Endothelial cell (in vitro differentiated cells): ENCODE results near the gene IFT27. TPM values are rescaled to one million over a fixed set of nuclear protein-coding genes. Genes with fewer than 3 reads are reported as not detected.

Experiments
- DNase-seq: peaks from one replicate; pipeline ENCODE4 v3.0.0; 2021; ENCODE audit warnings: low spot score
- H3K27ac Mint-ChIP-seq: one replicate; pipeline ENCODE4 v1.8.0; 2021; ENCODE audit warnings: mixed read lengths, inconsistent platforms; ENCODE audit not compliant: unreplicated experiment
- H3K27me3 Mint-ChIP-seq: one replicate; pipeline ENCODE4 v1.8.0; 2021; ENCODE audit warnings: mild to moderate bottlenecking, moderate library complexity, mixed read lengths, inconsistent platforms; ENCODE audit not compliant: unreplicated experiment
- H3K36me3 Mint-ChIP-seq: one replicate; pipeline ENCODE4 v1.8.0; 2021; ENCODE audit warnings: mild to moderate bottlenecking, low read depth, mixed read lengths, inconsistent platforms; ENCODE audit not compliant: unreplicated experiment
- H3K4me1 Mint-ChIP-seq: one replicate; pipeline ENCODE4 v1.8.0; 2021; ENCODE audit warnings: mild to moderate bottlenecking, mixed read lengths, inconsistent platforms; ENCODE audit not compliant: unreplicated experiment
- H3K4me3 Mint-ChIP-seq: one replicate; pipeline ENCODE4 v1.8.0; 2021; ENCODE audit warnings: mild to moderate bottlenecking, mixed read lengths, inconsistent platforms; ENCODE audit not compliant: unreplicated experiment
- H3K9me3 Mint-ChIP-seq: one replicate; pipeline ENCODE4 v1.8.0; 2021; ENCODE audit warnings: mixed read lengths, inconsistent platforms; ENCODE audit not compliant: unreplicated experiment
- total RNA-seq: library from RNA; stranded (reverse); fragmentation: NEBNext Ultra II Directional; extraction: Animal tissue kit (Norgen Biotek cat#: 25700); gene quantifications from one replicate; pipeline ENCODE4 v1.2.1, GENCODE V29; 2021; ENCODE audit not compliant: unreplicated experiment
- TF ChIP-seq, protein P1 (sequence below): fragments of 200-600 bp; sonication (generic); IDR thresholded peaks from one replicate; pipeline ENCODE4 v1.5.0; 2021; ENCODE audit warnings: antibody characterized with exemption; ENCODE audit not compliant: unreplicated experiment

Gene IFT27
- total RNA-seq, 1 donor from 2014 or later = 51.1 TPM

DNA sequence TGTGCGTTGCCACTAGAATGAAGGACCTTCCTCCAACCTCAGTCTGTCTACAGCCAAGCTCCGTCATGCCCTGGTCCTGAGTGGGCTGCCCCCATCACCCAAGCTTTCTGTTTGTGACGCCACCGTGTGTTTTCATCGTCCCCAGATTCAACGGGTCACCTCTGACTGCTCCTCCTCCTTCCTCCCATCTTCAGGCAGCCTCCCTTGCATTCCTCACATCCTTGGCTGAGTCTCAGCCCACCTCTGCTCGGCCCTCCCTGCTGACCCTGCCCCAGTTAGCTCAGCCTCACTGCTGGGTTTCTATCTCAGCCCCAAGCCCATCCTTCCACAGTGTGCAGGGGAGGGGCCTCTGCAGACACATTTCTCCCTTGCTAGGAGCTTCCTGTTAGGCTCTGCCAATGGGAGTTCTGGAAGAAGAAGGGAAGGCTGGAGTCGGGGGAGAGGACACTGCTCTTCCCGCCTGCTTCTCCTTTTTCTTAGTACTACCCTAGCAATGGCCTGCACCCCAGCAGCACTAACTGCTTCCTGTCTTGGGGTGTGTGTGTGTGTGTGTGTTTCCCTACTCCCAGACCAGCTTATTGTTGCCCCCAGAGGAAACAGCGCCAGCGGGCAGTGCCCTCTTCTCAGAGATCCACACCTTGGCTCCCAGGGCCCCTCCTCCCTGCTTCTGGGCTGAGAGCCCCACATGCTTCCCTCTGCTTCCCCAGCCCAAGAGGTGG lies 5.2 kb downstream of the IFT27 start:
- DNase-seq = no peak
- H3K27ac Mint-ChIP-seq = no peak overlapping the region

DNA sequence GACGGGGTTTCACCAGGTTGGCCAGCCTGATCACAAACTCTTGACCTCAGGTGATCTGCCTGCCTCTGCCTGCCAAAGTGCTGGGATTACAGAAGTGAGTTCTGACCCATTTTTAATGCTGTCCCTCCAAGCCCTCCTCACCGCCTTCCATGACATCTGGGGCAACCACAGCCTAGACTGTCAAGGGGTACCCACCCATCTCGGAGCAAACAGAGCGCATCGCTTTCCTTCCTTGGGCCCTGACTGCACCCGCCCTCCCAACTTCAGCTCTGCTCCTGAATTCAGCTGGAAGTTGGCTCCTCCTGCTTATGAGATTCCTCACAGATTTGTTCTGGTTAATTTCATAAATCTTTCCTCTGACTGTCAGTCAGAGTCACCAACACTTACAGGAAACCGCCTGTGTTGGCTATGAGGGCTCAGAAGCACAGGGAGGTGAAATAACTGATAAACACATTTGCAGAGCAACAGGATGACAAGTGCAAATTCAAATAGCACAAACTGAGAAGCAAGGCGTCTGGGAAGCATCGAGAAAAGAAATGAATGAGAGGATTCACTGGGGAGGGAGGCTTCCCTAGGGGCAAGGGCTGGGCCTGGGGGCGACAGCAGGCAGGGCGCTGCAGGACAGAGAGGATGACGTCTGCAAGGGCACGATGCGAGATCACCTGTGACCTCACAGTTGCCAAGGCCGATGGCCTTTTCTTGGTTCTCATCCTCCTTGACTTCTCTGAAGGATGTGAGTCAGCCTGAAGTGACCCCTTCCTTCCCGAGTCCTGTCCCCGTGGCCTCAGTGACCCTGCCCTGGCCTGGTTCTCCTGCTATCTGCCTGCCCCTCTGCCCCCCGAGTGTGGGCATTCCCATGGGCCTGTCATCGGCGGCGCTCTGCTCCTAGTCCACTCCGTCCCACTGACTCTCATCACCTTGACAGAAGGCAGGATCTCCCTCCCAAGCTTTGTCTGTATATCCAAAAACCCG lies 6.1 kb downstream of the IFT27 start:
- Mint-ChIP-seq H3K4me1 (peaks cover 16% of the 10 kb centered on the region), H3K4me3 (no peak overlapping the region), H3K27ac (no peak overlapping the region), H3K36me3 (peaks cover 29% of the 10 kb centered on the region), H3K27me3 (peaks cover 12% of the 10 kb centered on the region), H3K9me3 (no peaks in the 10 kb centered on the region)
- no peak for DNase-seq
- TF ChIP-seq, protein P1, sequence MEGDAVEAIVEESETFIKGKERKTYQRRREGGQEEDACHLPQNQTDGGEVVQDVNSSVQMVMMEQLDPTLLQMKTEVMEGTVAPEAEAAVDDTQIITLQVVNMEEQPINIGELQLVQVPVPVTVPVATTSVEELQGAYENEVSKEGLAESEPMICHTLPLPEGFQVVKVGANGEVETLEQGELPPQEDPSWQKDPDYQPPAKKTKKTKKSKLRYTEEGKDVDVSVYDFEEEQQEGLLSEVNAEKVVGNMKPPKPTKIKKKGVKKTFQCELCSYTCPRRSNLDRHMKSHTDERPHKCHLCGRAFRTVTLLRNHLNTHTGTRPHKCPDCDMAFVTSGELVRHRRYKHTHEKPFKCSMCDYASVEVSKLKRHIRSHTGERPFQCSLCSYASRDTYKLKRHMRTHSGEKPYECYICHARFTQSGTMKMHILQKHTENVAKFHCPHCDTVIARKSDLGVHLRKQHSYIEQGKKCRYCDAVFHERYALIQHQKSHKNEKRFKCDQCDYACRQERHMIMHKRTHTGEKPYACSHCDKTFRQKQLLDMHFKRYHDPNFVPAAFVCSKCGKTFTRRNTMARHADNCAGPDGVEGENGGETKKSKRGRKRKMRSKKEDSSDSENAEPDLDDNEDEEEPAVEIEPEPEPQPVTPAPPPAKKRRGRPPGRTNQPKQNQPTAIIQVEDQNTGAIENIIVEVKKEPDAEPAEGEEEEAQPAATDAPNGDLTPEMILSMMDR = no peak

More for the DNA sequence above, 5.2 kb downstream of the IFT27 start:
- H3K27me3 Mint-ChIP-seq = peaks cover 12% of the 10 kb centered on the region
- H3K9me3 Mint-ChIP-seq = no peaks in the 10 kb centered on the region
- peaks cover 21% of the 10 kb centered on the region for H3K4me1 Mint-ChIP-seq
- H3K36me3 Mint-ChIP-seq = peaks cover 21% of the 10 kb centered on the region
- peak overlapping the region; percentile 56 for H3K4me3 Mint-ChIP-seq
- TF ChIP-seq, protein P1 = no peak

DNA sequence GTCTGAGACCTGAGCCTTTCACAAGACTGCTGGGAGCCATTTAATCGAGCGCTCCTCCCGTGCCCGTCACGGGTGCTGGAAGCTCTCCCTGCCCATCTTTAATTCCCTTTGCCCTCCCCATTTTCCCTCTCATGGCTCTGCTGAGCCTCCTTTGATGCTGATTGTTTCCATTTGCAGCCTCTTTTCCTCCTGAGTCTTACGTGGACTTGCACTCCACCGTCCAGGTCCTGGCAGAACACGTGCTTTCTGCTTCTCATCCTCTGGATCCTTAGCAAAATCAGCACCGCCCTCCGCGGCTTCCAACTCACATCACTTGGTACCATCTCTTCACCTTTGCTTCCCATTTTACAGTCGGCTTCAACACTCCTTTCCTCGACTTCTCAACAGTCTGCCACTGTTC lies 7.3 kb downstream of the IFT27 start:
- Mint-ChIP-seq H3K36me3 (peaks cover 40% of the 10 kb centered on the region), H3K9me3 (no peaks in the 10 kb centered on the region), H3K27ac (no peak overlapping the region), H3K4me3 (no peak overlapping the region), H3K4me1 (peaks cover 16% of the 10 kb centered on the region), H3K27me3 (peaks cover 12% of the 10 kb centered on the region)
- TF ChIP-seq, protein P1 = no peak
- no peak for DNase-seq

DNA sequence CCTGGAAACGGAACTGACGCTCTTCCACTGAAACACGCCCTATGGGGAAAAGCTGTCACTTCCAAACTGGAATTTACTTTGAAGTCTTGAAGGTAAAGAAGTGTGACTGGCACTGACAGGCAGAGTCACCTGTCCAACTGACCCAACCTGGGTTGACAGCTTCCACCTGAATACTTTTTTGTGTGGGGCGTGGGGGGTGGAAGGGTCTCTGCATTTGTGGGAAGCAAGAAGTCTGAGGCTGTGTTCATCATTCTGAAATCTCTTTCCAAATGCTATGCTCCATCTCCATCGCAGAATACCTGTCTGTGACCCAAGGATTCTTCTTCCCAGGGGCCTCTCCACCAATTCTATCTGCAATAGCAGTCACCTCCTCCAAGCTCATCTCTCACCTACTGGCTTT lies 7.8 kb downstream of the IFT27 start:
- Mint-ChIP-seq H3K27me3 (peaks cover 12% of the 10 kb centered on the region), H3K9me3 (no peaks in the 10 kb centered on the region), H3K27ac (no peak overlapping the region), H3K4me1 (peaks cover 16% of the 10 kb centered on the region), H3K36me3 (peaks cover 45% of the 10 kb centered on the region), H3K4me3 (no peak overlapping the region)
- TF ChIP-seq, protein P1 = no peak
- DNase-seq = no peak
